Fibroblast of villous mesenchyme (primary cell): ENCODE data around the gene PLXNA4. TPM values are rescaled to one million over a fixed set of nuclear protein-coding genes. Genes with fewer than 3 reads are reported as not detected.
"Not testable (repeated sequence)": the region's sequence is repeated elsewhere in the genome, so short reads cannot be mapped to it uniquely, and the experiment has no call there.

ENCODE experiments used
- DNase-seq: peaks from one replicate; pipeline ENCODE4 v3.0.0-alpha.2; 2010; ENCODE audit warnings: low read depth
- H3K4me3 ChIP-seq: 2 replicates; pipeline ENCODE4 v1.5.1; 2011; ENCODE audit warnings: low read depth, mild to moderate bottlenecking, low read length
- total RNA-seq: library from RNA; depleted of rRNA; stranded (reverse); fragments of >200 nt; gene quantifications from 2 replicates; pipeline ENCODE4 v1.2.3, GENCODE V29; 2012
- TF ChIP-seq, protein P1 (sequence below): IDR thresholded peaks from 2 replicates; pipeline ENCODE4 v1.5.1; 2012; ENCODE audit warnings: low read depth, mild to moderate bottlenecking, low read length; ENCODE audit not compliant: insufficient read depth

The PLXNA4 gene
- total RNA-seq, 1 donor = not detected

DNA sequence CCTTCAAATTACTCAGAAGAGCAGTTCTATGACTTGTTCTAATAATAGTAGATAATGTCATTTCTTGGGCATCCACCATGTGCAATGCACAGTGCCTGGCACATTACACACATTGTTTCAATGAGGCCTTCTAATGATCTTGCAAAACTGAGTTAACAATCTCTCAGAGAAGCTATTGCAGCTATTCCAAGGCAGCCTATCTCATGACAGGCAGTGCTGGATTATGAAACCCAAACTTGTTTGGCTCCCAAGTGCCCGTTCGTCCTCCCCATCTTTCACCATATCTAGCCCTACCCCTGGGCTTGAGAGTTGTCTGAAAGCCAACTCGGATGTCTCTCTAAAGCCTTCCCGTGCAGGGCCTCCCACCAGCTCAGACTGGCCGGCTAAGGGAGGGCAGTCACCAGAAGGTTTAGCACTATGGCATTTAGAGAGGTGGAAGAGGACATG, 405.1 kb downstream of the PLXNA4 start:
- DNase-seq = no peak
- H3K4me3 ChIP-seq = no peak overlapping the region
- TF ChIP-seq, protein P1, sequence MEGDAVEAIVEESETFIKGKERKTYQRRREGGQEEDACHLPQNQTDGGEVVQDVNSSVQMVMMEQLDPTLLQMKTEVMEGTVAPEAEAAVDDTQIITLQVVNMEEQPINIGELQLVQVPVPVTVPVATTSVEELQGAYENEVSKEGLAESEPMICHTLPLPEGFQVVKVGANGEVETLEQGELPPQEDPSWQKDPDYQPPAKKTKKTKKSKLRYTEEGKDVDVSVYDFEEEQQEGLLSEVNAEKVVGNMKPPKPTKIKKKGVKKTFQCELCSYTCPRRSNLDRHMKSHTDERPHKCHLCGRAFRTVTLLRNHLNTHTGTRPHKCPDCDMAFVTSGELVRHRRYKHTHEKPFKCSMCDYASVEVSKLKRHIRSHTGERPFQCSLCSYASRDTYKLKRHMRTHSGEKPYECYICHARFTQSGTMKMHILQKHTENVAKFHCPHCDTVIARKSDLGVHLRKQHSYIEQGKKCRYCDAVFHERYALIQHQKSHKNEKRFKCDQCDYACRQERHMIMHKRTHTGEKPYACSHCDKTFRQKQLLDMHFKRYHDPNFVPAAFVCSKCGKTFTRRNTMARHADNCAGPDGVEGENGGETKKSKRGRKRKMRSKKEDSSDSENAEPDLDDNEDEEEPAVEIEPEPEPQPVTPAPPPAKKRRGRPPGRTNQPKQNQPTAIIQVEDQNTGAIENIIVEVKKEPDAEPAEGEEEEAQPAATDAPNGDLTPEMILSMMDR = no peak

DNA sequence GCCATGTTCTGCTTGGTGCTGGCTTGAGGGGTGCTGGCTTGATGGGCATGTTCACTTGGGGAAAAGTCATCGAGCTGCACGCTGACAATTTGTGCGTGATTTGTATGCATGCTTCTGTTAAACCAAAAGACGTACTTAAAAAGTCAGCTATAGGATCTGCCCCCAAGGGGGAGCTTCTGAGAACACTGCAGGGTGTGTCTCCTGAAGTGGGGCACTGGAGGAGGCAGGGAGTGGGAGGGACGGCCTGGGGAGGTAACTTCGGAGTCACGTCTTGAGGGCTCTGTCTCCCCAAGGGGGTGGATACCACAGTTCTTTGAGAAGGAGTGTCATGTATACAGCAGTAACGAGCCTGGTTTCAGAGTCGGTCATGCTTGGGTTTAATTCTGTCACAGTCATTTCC, 406.5 kb downstream of the PLXNA4 start:
- TF ChIP-seq, protein P1 = no peak
- no peak overlapping the region for H3K4me3 ChIP-seq
- no peak for DNase-seq

DNA sequence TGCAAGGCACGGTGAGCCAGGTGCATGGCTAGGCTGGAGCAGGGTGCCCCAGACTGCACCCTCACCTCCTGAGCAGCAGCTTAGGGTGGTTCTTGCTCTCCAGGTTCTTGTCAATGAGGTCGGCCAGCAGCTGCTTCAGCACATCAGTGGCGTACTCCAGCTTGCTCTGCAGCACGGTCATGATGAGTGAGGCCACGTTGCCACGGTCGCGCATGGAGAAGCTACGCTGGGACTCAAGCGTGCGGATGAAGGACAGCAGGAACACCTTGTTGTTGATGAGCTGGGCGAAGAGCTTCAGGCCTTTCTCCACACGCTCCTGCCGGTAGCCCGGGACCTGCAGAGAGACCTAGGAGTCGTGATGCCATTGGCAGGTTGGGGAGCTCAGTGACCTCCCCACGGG, 408.0 kb downstream of the PLXNA4 start:
- no peak for DNase-seq
- no peak overlapping the region for H3K4me3 ChIP-seq
- TF ChIP-seq, protein P1 = no peak

DNA sequence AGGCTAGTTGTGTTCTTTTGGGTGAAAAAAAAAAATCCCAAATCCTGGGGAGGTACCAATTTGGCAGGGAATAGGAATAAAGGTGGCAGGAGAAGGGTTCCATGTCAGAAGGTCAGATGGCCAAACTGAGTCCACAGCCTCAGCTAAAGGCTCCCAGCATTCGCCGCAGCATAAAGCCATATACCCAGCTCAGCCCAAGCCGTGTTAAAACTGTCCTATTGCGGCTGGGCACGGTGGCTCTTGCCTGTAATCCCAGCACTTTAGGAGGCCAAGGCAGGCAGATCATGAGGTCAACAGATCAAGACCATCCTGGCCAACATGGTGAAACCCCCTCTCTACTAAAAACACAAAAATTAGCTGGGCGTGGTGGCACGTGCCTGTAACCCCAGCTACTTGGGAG, 410.6 kb downstream of the PLXNA4 start:
- not testable (repeated sequence) for DNase-seq, H3K4me3 ChIP-seq

DNA sequence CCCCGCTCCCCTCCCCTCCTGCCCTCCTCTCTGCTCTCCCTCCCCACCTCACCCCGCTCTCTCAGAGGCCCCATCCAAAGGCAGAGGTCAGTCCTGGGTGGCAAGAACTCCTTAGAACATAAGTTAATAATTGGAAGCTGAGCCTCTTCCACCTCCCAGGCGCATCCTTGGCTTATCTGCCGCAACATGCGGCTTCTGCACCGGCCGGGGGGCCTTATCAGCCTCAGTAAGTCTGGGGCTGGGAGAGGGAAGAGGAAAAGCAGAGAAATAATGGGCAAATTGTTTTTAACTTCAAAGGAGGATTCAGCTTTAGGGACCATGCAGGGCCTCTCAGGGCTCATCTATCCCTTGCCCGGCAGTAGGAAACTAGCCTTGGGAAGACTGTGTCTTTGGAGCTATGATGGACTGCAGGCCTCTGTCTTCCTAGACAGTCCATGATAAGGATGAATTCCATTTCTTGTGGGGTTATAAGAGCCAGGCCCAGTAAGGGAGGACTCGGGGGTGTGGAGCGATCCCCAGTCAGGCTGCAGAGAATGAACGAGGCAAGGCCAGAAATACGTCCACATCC, 411.6 kb downstream of the PLXNA4 start:
- no peak overlapping the region for H3K4me3 ChIP-seq
- no peak for DNase-seq
- TF ChIP-seq, protein P1 = no peak

DNA sequence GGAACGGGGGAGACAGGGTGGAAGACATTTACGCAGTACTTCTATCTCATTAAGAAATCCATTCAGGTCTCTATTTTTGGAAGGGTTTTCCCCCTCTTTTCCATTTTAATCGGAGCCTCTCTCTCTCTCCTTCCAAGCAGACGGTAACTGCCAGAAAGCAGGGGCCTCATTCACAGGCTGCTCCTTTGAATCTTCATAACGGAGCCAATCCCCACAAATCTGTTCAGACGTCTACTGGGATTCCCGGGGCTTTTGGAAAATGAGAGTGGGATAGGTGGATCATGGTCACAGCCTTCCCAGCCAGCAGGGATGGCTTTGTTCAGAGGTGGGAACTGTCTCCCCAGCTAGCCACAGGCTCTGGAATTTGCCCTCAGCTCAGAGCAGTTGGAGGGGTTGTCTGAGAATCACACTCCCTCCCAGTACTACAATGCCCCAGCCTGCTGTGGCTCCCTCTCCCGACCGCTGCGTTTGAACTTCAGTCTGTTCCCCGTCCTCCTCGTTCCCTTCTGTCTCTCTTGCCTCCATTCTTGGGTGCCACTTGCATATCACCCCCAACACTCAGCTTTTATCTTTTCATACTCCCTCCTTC, 413.6 kb downstream of the PLXNA4 start:
- DNase-seq = no peak
- TF ChIP-seq, protein P1 = no peak
- no peak overlapping the region for H3K4me3 ChIP-seq

DNA sequence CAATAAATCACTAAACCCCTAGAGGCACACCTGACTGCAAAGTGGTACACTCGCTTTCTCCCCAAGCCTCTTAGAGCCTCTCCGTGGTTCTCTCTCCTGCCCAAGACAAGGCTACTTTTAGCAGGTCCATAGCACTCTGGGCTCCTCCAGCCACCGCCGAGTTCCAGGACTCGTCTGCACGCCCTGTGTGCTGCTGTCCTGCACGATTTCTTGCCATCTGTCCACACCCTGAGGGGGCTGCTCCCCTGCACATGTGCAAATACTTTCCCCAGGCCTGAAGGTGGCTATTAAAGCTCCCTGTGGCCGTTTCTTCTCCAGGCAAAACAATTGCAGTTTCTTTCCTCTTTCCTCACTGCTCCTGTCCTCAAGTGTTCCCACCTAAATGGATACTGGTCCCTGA, 414.3 kb downstream of the PLXNA4 start:
- no peak overlapping the region for H3K4me3 ChIP-seq
- no peak for DNase-seq
- TF ChIP-seq, protein P1 = no peak
